Lower lobe of right lung (tissue), 2 donors: ENCODE data around the gene ST3GAL3. TPM values are rescaled to one million over a fixed set of nuclear protein-coding genes. Genes with fewer than 3 reads are reported as not detected.

Source experiments
- ATAC-seq, 2 donors: fragments of 200-7000 bp; cut with Tn5 transposase; one replicate each; pipeline ENCODE4 v1.9.1; 2020 to 2022; ENCODE audit warnings: mild to moderate bottlenecking in 2 of 2, moderate library complexity in 2 of 2
- DNase-seq: peaks from one replicate; pipeline ENCODE4 v3.0.0-alpha.2; 2020
- H3K27ac ChIP-seq: fragments of 200-600 bp; one replicate; pipeline ENCODE4 v1.8.0; 2022
- H3K27me3 ChIP-seq: fragments of 200-600 bp; one replicate; pipeline ENCODE4 v1.8.0; 2022; ENCODE audit warnings: low read depth
- H3K36me3 ChIP-seq: fragments of 200-600 bp; one replicate; pipeline ENCODE4 v1.8.0; 2022; ENCODE audit warnings: mild to moderate bottlenecking
- H3K4me1 ChIP-seq: fragments of 200-600 bp; one replicate; pipeline ENCODE4 v1.8.0; 2022
- H3K4me3 ChIP-seq: fragments of 200-600 bp; one replicate; pipeline ENCODE4 v1.8.0; 2022; ENCODE audit warnings: mild to moderate bottlenecking
- H3K9me3 ChIP-seq: fragments of 200-600 bp; one replicate; pipeline ENCODE4 v1.8.0; 2022
- intact Hi-C: fragments of 100-400 bp; cut with DNase I; formaldehyde crosslinking; loops from one replicate; pipeline ENCODE4 v1.11.0; 2022
- total RNA-seq: library from RNA; stranded (reverse); fragmentation: NEBNext Ultra II Directional; extraction: Animal tissue kit (Norgen Biotek cat#: 25700); gene quantifications from one replicate; pipeline ENCODE4 v1.2.1, GENCODE V29; 2021
- TF ChIP-seq, protein P1 (sequence below): fragments of 200-600 bp; IDR thresholded peaks from one replicate; pipeline ENCODE4 v1.8.0; 2022; ENCODE audit warnings: antibody characterized with exemption, mild to moderate bottlenecking
- donor health status: DM: no; HTN: yes; CAD: no; lungs with severe emphysema.

ST3GAL3 gene
- total RNA-seq, 1 donor from 2014 or later: 23.6 TPM

GRCh38 chr1:43854473-43854872 is 147.1 kb downstream of the ST3GAL3 start:
- peaks cover 31% of the 10 kb centered on the region for H3K4me1 ChIP-seq
- no peaks in the 10 kb centered on the region for H3K27me3 ChIP-seq
- peaks cover 3% of the 10 kb centered on the region for H3K36me3 ChIP-seq
- TF ChIP-seq, protein P1, sequence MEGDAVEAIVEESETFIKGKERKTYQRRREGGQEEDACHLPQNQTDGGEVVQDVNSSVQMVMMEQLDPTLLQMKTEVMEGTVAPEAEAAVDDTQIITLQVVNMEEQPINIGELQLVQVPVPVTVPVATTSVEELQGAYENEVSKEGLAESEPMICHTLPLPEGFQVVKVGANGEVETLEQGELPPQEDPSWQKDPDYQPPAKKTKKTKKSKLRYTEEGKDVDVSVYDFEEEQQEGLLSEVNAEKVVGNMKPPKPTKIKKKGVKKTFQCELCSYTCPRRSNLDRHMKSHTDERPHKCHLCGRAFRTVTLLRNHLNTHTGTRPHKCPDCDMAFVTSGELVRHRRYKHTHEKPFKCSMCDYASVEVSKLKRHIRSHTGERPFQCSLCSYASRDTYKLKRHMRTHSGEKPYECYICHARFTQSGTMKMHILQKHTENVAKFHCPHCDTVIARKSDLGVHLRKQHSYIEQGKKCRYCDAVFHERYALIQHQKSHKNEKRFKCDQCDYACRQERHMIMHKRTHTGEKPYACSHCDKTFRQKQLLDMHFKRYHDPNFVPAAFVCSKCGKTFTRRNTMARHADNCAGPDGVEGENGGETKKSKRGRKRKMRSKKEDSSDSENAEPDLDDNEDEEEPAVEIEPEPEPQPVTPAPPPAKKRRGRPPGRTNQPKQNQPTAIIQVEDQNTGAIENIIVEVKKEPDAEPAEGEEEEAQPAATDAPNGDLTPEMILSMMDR: no peak
- intact Hi-C loops: no loop called here
- ATAC-seq (no peak), DNase-seq (no peak)
- no peak overlapping the region for H3K4me3 ChIP-seq
- no peaks in the 10 kb centered on the region for H3K9me3 ChIP-seq
- H3K27ac ChIP-seq: no peak overlapping the region

DNA sequence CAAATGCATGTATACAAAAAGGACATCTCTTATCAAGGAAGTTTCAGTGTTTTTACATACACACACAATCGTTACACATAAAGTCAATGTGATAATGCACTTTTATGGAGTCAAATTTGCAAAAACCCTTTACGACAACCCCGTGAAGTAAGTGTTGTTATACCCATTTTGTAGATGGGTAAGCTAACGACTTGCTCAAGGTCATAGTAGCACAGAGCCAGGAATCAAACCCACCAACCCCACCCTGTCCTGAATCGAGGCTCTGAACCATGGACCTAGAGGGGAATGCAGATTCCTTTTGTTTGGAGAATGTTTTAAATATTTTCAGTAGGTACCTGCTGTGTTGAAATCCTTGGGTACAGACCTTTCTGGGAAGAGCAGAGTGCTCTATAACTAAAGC is 148.9 kb downstream of the ST3GAL3 start:
- intact Hi-C loops: no loop called here
- Histone ChIP-seq H3K36me3 (peaks cover 3% of the 10 kb centered on the region), H3K9me3 (no peaks in the 10 kb centered on the region), H3K4me1 (peaks cover 31% of the 10 kb centered on the region), H3K27ac (no peak overlapping the region), H3K4me3 (no peak overlapping the region), H3K27me3 (no peaks in the 10 kb centered on the region)
- no peak for ATAC-seq
- no peak for DNase-seq
- TF ChIP-seq, protein P1: no peak

- H3K4me3 ChIP-seq: no peak overlapping the region
- DNase-seq: no peak
- peaks cover 31% of the 10 kb centered on the region for H3K4me1 ChIP-seq
- no peak overlapping the region for H3K27ac ChIP-seq
- H3K36me3 ChIP-seq: peaks cover 3% of the 10 kb centered on the region
- intact Hi-C loops: no loop called here
- ATAC-seq: no peak
- TF ChIP-seq, protein P1: no peak
- H3K9me3 ChIP-seq: no peaks in the 10 kb centered on the region
- no peaks in the 10 kb centered on the region for H3K27me3 ChIP-seq
These were observed 149.8 kb downstream of the ST3GAL3 start for GRCh38 chr1:43857163-43857562.

GRCh38 chr1:43858324-43858723 is 151.0 kb downstream of the ST3GAL3 start:
- Histone ChIP-seq H3K9me3 (no peaks in the 10 kb centered on the region), H3K4me1 (peaks cover 22% of the 10 kb centered on the region), H3K27me3 (no peaks in the 10 kb centered on the region), H3K27ac (no peak overlapping the region), H3K4me3 (no peak overlapping the region), H3K36me3 (peaks cover 3% of the 10 kb centered on the region)
- peak; percentile 91 to 92 for ATAC-seq
- TF ChIP-seq, protein P1: no peak
- DNase-seq: peak; percentile 61
- intact Hi-C loops: no loop called here

DNA sequence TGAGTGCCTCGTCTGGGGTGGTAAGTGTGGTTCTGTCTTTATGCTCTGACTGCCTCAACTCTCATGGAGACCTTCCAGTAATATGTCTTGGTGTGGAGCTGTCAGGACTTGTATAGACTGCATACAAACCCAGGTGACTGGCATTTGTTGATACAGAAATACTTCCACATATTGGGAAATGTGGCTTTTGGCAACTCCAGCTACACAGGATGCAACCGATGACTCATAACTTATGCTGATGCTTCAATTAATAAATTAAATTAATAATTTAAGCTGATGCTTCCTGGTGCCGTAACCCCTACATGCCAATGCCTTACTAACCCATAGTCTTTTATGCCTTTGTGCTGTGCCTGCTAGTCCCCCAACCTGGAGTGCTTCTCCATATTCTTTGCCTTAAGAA is 154.0 kb downstream of the ST3GAL3 start:
- TF ChIP-seq, protein P1: no peak
- peaks cover 3% of the 10 kb centered on the region for H3K36me3 ChIP-seq
- no peaks in the 10 kb centered on the region for H3K27me3 ChIP-seq
- H3K9me3 ChIP-seq: no peaks in the 10 kb centered on the region
- ATAC-seq (no peak), DNase-seq (no peak)
- H3K4me3 ChIP-seq: no peak overlapping the region
- H3K4me1 ChIP-seq: peaks cover 22% of the 10 kb centered on the region
- no peak overlapping the region for H3K27ac ChIP-seq
- intact Hi-C loops: no loop called here
